GM23248 (cell line): ENCODE results near the gene EML3. TPM values are rescaled to one million over a fixed set of nuclear protein-coding genes. Genes with fewer than 3 reads are reported as not detected.

Experiments used
- DNase-seq: peaks from one replicate; pipeline ENCODE4 v3.0.0-alpha.2; 2015
- H2AFZ ChIP-seq: fragments of 200-600 bp; sonication (generic); 2 replicates; pipeline ENCODE4 v1.6.1; 2016; ENCODE audit warnings: antibody characterized with exemption
- H3F3A ChIP-seq: fragments of 200-600 bp; sonication (generic); 2 replicates; pipeline ENCODE4 v1.6.1; 2016; ENCODE audit warnings: mild to moderate bottlenecking, antibody characterized with exemption, mixed run types; ENCODE audit not compliant: insufficient read depth
- H3K27ac ChIP-seq: fragments of 200-600 bp; sonication (generic); 2 replicates; pipeline ENCODE4 v1.5.1; 2016; ENCODE audit warnings: mild to moderate bottlenecking
- H3K27me3 ChIP-seq: fragments of 200-600 bp; sonication (generic); replicated peaks from 2 replicates; pipeline ENCODE4 v1.6.1; 2016; ENCODE audit warnings: mild to moderate bottlenecking; ENCODE audit not compliant: insufficient read depth
- H3K36me3 ChIP-seq: fragments of 200-600 bp; sonication (generic); 2 replicates; pipeline ENCODE4 v1.6.1; 2016; ENCODE audit warnings: low read depth, mild to moderate bottlenecking
- H3K4me1 ChIP-seq: fragments of 200-600 bp; sonication (generic); 2 replicates; pipeline ENCODE4 v1.6.1; 2016; ENCODE audit warnings: mild to moderate bottlenecking; ENCODE audit not compliant: insufficient read depth
- H3K4me2 ChIP-seq: fragments of 200-600 bp; sonication (generic); one replicate; pipeline ENCODE4 v1.6.1; 2016; ENCODE audit warnings: mild to moderate bottlenecking; ENCODE audit not compliant: unreplicated experiment
- H3K4me3 ChIP-seq: fragments of 200-600 bp; sonication (generic); 2 replicates; pipeline ENCODE4 v1.5.1; 2016; ENCODE audit warnings: mild to moderate bottlenecking
- H3K79me2 ChIP-seq: fragments of 200-600 bp; sonication (generic); 2 replicates; pipeline ENCODE4 v1.6.1; 2016; ENCODE audit warnings: mild to moderate bottlenecking; ENCODE audit not compliant: insufficient read depth
- H3K9ac ChIP-seq: fragments of 200-600 bp; sonication (generic); 2 replicates; pipeline ENCODE4 v1.6.1; 2016; ENCODE audit warnings: mild to moderate bottlenecking
- H3K9me2 ChIP-seq: fragments of 200-600 bp; sonication (generic); 2 replicates; pipeline ENCODE4 v1.6.1; 2016; ENCODE audit warnings: mixed run types, mild to moderate bottlenecking, moderate library complexity; ENCODE audit not compliant: insufficient read depth
- H3K9me3 ChIP-seq: fragments of 200-600 bp; sonication (generic); one replicate; pipeline ENCODE4 v1.6.1; 2017; ENCODE audit warnings: low read depth
- H4K20me1 ChIP-seq: fragments of 200-600 bp; sonication (generic); 2 replicates; pipeline ENCODE4 v1.6.0; 2016; ENCODE audit not compliant: insufficient read depth
- EZH2 ChIP-seq: fragments of 200-600 bp; sonication (generic); IDR thresholded peaks from 2 replicates; pipeline ENCODE4 v1.6.1; 2018; ENCODE audit warnings: antibody characterized with exemption, mild to moderate bottlenecking; ENCODE audit not compliant: insufficient read depth, poor library complexity, severe bottlenecking
- EZH2phosphoT487 ChIP-seq: fragments of 200-600 bp; sonication (generic); IDR thresholded peaks from 2 replicates; pipeline ENCODE4 v1.6.1; 2018; ENCODE audit warnings: antibody characterized with exemption, moderate library complexity, mild to moderate bottlenecking, low read depth; ENCODE audit not compliant: insufficient read depth
- WGBS, 2 experiments: methylation state at CpG; one replicate each; pipeline ENCODE4 v1.1.6; 2015 to 2017; ENCODE audit warnings: low lambda C conversion rate in 2 of 2, low coverage in 1 of 2; ENCODE audit errors: missing lambda C conversion rate in 2 of 2; 5-methylcytosine and 5-hydroxymethylcytosine counted together
- in situ Hi-C: fragments of 300-500 bp; cut with MboI; formaldehyde crosslinking; loops from 2 replicates; pipeline ENCODE4 v1.15.0; 2020
- polyA plus RNA-seq: library from polyadenylated mRNA; unstranded; fragments of >200 nt; fragmentation: Nextera tagmentation; extraction: Ambion mirVana; gene quantifications from 2 replicates; pipeline ENCODE4 v1.2.1, GENCODE V29; 2016
- total RNA-seq: library from RNA; depleted of rRNA; stranded (reverse); fragments of >200 nt; shearing (Covaris generic); gene quantifications from 2 replicates; pipeline ENCODE4 v1.2.3, GENCODE V29; 2014

The EML3 gene
- total and polyA plus RNA-seq, 2 experiments from 2014 or later = 34.8 to 47.2 TPM

- H3K27ac ChIP-seq = no peak overlapping the region
- H3K4me1 ChIP-seq = peaks cover 20% of the 10 kb centered on the region
- 40 to 50% methylated on average over 13 of the region's 13 CpGs for WGBS, 2 experiments
- H3K27me3 ChIP-seq = no peaks in the 10 kb centered on the region
- H3F3A ChIP-seq = peaks cover 29% of the 10 kb centered on the region
- H3K79me2 ChIP-seq = peaks cover 37% of the 10 kb centered on the region
- TF ChIP-seq EZH2phosphoT487 = no peak
- TF ChIP-seq EZH2 = no peak
- no peak overlapping the region for H3K9ac ChIP-seq
- in situ Hi-C loops = no loop called here
- no peak for DNase-seq
- H3K36me3 ChIP-seq = peaks cover 16% of the 10 kb centered on the region; the same call in 1 of the 2 replicates
- no peaks in the 10 kb centered on the region for H4K20me1 ChIP-seq
- H3K9me3 ChIP-seq = no peaks in the 10 kb centered on the region
- no peak overlapping the region for H3K4me3 ChIP-seq
- no peak overlapping the region for H2AFZ ChIP-seq
- H3K9me2 ChIP-seq = no peaks in the 10 kb centered on the region
- H3K4me2 ChIP-seq = no peak overlapping the region
Observed at GRCh38 chr11:62603072-62603408, 9.5 kb downstream of the EML3 start.

GRCh38 chr11:62602141-62603071 is 10.2 kb downstream of the EML3 start:
- peaks cover 39% of the 10 kb centered on the region for H3K79me2 ChIP-seq
- peak; percentile 57 for DNase-seq
- H4K20me1 ChIP-seq = no peaks in the 10 kb centered on the region
- H3K27ac ChIP-seq = peak overlapping the region; percentile 52
- peak overlapping the region; percentile 64 for H2AFZ ChIP-seq
- 7 to 9% methylated on average over 50 to 75 of the region's 96 CpGs for WGBS, 2 experiments
- in situ Hi-C loops = no loop called here
- H3K9ac ChIP-seq = peak overlapping the region; percentile 95
- peaks cover 17% of the 10 kb centered on the region; the same call in 1 of the 2 replicates for H3K36me3 ChIP-seq
- H3K27me3 ChIP-seq = no peaks in the 10 kb centered on the region
- no peak for TF ChIP-seq EZH2phosphoT487
- no peak for TF ChIP-seq EZH2
- H3K4me3 ChIP-seq = peak overlapping the region; percentile 88
- H3K9me2 ChIP-seq = no peaks in the 10 kb centered on the region
- H3F3A ChIP-seq = peaks cover 31% of the 10 kb centered on the region
- peaks cover 20% of the 10 kb centered on the region for H3K4me1 ChIP-seq
- peak overlapping the region; percentile 83 for H3K4me2 ChIP-seq
- no peaks in the 10 kb centered on the region for H3K9me3 ChIP-seq

GRCh38 chr11:62601372-62602140 is 11.0 kb downstream of the EML3 start, which contains the start of gene MTA2:
TSS of gene MTA2 (minus strand) at chr11:62601865. CDS start at chr11:62601450, 415 bp downstream.
- peak; percentile 99 for DNase-seq

GRCh38 chr11:62601122-62601371 is 11.5 kb downstream of the EML3 start:
- no peaks in the 10 kb centered on the region for H4K20me1 ChIP-seq
- H3K36me3 ChIP-seq = peaks cover 20% of the 10 kb centered on the region; the same call in 1 of the 2 replicates
- H3K4me1 ChIP-seq = peaks cover 20% of the 10 kb centered on the region
- WGBS, 2 experiments = 0 to 1% methylated on average over 19 to 30 of the region's 30 CpGs
- TF ChIP-seq EZH2phosphoT487 = no peak
- no peak for TF ChIP-seq EZH2
- peak overlapping the region; percentile 76 for H2AFZ ChIP-seq
- peak overlapping the region; percentile 95 for H3K9ac ChIP-seq
- in situ Hi-C loops = no loop called here
- peak overlapping the region; percentile 77 for H3K27ac ChIP-seq
- peaks cover 53% of the 10 kb centered on the region for H3K79me2 ChIP-seq
- peaks cover 31% of the 10 kb centered on the region for H3F3A ChIP-seq
- H3K9me2 ChIP-seq = no peaks in the 10 kb centered on the region
- H3K9me3 ChIP-seq = no peaks in the 10 kb centered on the region
- H3K4me2 ChIP-seq = peak overlapping the region; percentile 100
- peak; percentile 55 for DNase-seq
- peak overlapping the region; percentile 88 for H3K4me3 ChIP-seq
- H3K27me3 ChIP-seq = no peaks in the 10 kb centered on the region

More at GRCh38 chr11:62601372-62602140, 11.0 kb downstream of the EML3 start, which contains the start of gene MTA2:
- Histone ChIP-seq H3K36me3 (peaks cover 20% of the 10 kb centered on the region; the same call in 1 of the 2 replicates), H3K27me3 (no peaks in the 10 kb centered on the region), H3K4me1 (peaks cover 20% of the 10 kb centered on the region), H2AFZ (peak within 1 kb of the TSS; percentile 76), H3K9ac (peak within 1 kb of the TSS; percentile 95), H3K9me2 (no peaks in the 10 kb centered on the region), H3K4me2 (peak within 1 kb of the TSS; percentile 100), H3F3A (peaks cover 31% of the 10 kb centered on the region), H3K79me2 (peaks cover 48% of the 10 kb centered on the region), H3K4me3 (peak within 1 kb of the TSS; percentile 88), H3K27ac (peak within 1 kb of the TSS; percentile 77), H3K9me3 (no peaks in the 10 kb centered on the region), H4K20me1 (no peaks in the 10 kb centered on the region)
- 1% methylated on average over 55 of the region's 83 CpGs for WGBS, 2 experiments
- TF ChIP-seq EZH2 (no peak), EZH2phosphoT487 (no peak)
- in situ Hi-C loops = no loop called here
